ENCODE results near the gene CPNE2.

CPNE2 gene

GRCh38 chr16:57147381-57148221 lies 55.2 kb downstream of the CPNE2 start:
- no peak for DNase-seq

DNA sequence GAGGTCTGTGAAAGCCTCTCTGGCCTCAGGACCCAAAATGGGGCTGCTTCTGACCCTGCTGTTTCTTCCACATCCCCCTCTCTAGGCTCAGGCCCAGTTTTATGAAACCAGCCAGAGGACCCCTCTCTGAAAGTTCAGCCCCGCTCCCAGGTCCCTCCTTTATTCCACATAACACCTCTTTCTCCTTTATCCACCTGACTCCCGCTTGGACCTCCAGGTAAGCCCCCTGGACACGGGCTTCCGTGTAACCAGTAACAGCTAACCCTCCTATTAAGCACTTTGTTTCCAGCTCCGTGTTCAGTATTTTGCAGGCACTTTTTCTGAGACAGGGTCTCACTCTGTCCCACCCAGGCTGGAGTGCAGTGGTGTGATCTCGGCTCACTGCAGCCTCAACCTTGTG lies 56.1 kb downstream of the CPNE2 start:
- no peak for DNase-seq

- no peak for DNase-seq
Measured at GRCh38 chr16:57149391-57149790, 57.0 kb downstream of the CPNE2 start.

DNA sequence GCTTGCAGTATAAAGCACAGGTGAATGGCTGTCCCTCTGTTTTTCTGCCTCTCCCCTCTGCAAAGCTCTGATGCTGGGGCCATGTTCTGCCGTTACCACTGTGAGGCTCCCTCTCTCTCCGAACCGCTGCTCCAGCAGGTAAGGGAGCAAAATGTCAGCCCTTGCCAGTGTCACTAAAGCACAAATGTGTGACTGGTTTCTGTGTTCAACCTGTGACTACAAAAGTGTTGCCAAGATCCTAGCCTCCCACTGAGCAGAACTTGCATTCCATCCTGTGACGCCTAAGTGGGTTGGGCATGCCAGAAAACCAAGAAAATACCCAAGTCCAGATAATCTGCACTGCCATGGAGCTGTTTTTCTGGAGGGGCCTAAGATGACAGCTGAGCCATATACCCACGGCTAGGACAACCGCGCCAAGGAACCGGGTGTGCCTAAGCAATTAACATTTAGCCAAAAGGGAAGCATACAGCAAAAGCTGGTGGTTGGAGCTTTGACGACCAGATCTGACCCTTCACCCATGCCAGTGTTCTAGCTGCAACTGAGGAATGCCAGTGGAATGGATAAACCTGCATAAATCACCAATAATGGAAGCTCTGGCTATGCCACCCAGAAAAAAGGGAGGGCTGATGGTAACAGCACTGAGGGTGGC lies 58.4 kb downstream of the CPNE2 start:
- no peak for DNase-seq

DNA sequence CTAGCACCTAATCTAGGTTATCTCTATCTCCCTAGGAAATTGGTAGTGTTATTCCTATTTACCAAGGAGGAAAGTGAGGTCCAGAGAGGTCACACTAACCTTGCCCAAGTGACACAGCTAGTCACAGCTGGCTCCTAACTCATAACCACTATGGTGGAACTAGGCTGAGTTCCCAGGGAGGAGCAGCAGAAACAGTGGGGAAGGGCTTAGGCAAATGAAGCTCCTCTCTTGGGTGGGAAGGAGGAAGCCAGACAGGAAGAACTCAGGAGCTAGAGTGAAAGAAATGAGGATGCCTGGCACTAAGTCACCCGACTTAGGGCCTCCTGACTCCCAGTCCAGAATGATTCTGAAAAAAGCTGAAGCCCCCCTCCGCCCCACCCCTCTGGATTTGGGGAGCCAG lies 59.0 kb downstream of the CPNE2 start:
- DNase-seq = no peak

- no peak for DNase-seq
Measured at GRCh38 chr16:57152096-57153093, 60.0 kb downstream of the CPNE2 start.

DNA sequence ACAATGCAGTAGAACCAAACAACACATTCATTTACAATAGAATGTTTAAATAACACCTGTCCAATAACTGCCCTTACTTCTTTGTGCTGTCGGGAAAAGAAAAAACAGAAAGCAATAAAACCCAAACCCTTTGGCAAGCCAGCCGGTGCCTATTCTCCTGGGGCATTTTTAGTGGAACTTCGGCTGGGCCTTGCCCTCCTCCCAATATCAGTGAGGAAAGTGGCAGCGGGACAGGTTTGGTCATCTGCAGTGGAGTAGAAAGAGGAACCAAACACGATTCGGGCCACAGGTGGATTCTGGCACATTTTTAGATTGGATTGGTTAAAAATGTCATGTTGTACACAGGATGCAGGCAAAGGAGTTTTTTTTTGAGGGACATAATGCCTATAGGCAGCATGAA lies 61.5 kb downstream of the CPNE2 start:
- DNase-seq = no peak

- no peak for DNase-seq
Measured at GRCh38 chr16:57155702-57156350, 63.4 kb downstream of the CPNE2 start.

- no peak for DNase-seq
Measured at GRCh38 chr16:57156351-57156703, 63.9 kb downstream of the CPNE2 start.

GRCh38 chr16:57157533-57157932 lies 65.2 kb downstream of the CPNE2 start:
- DNase-seq = no peak

GRCh38 chr16:57159447-57159846 lies 67.1 kb downstream of the CPNE2 start:
- no peak for DNase-seq

DNA sequence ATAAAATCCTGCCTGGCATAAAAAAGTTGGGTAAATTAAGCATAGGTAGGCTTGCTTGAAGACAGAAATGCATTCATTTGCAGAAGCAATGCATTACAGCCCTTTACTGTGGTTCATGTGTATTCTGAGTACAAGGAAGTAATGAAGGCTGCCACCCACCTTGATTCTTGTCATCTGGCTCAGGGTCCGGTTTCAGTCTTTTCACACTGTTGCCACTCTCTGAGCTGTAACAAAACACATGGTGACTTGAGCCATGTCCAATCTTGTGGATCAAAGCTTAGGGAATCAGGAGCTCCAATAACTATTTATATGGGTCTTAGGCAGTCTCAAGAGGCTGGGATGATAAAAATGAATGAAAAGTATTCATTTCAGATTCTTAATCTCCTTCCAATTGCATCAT lies 71.5 kb downstream of the CPNE2 start:
- DNase-seq = no peak

DNA sequence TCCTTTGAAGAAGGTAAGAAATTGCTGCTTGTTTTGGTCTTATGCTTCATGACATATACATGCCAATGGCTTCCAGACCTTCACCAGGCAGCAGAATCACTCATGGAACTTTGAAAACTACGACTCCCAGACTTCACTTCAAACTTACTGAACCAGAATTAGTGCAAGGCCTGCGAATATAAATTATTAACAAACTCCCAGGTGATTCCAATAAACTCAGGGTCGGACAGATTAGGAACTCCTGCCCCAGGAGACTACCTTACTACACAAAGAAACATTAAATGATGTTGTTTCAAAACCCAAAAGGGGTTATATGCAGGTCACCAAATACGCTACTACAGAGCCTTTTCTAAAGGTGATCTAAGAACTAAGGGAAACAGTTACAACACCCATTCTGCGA lies 73.1 kb downstream of the CPNE2 start:
- DNase-seq = no peak

DNA sequence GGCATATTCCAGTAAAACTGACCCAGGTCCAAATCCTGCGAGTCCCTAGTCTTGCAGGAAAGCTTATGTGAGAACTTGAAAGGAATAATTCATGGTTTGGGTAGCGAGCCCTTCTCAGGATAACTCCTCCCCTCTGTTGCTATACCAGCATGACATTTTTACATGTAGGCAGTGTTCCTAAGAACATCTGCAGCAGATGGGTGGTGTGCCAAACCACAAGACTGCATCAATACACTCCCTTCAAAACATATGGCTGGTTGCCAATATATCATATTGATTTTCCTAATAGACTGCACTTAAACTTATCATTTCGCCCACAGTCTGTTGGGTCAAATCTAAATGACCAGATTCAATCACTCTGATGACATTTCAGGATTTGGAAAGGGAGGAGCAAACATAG lies 73.6 kb downstream of the CPNE2 start:
- no peak for DNase-seq

- DNase-seq = no peak
Measured at GRCh38 chr16:57166451-57166850, 74.1 kb downstream of the CPNE2 start.

DNA sequence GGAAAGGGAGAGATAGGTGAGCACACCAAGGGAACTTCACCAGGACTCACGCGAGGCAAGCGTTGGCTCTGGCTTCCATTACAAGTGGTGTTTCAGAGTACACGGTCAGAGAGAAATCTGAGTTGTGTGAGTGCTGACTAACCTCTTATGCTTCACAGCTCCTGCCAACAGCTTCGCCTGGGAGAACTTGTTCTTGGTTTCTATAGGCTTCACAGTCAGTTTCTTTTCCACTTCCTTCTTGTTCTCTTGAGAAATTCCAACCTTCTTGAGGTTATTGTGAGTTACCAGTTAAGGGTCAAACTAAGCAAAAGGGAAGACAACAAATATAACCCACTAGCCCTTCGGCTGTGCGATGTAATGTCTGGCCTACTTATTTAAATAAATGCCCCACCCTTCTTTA lies 74.6 kb downstream of the CPNE2 start:
- DNase-seq = no peak

- DNase-seq = no peak
Measured at GRCh38 chr16:57167538-57167937, 75.2 kb downstream of the CPNE2 start.

GRCh38 chr16:57167953-57168352 lies 75.6 kb downstream of the CPNE2 start:
- DNase-seq = peak; percentile 10

- no peak for DNase-seq
Measured at GRCh38 chr16:57169327-57169726, 76.9 kb downstream of the CPNE2 start.

DNA sequence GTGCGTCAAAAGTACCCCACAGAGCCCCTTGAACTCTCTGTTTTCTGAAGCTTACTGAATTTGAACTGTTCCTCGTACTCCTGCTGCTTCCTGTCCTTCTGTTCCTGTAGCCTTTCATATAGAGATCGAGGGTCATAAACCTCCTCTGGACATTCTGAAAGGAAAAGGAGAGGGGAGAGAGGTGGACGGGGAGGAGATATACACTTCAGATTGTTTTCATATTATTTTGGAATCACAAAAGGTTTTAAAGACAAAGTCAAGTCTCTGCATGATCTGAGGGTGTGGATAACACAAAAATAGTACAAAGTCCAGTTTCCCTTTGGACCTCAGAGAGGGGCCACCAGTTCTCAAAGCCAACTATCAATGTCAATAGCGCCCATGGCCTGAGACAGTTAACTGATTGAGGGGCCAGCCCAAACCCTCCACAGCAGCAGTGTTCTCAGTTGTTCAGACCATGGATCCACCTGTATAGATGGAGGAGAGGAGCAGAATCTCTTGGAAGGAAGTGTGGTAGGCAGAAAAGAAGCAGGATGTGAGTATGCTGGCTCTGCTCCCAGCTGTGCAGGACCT lies 80.4 kb downstream of the CPNE2 start:
- DNase-seq = no peak

DNA sequence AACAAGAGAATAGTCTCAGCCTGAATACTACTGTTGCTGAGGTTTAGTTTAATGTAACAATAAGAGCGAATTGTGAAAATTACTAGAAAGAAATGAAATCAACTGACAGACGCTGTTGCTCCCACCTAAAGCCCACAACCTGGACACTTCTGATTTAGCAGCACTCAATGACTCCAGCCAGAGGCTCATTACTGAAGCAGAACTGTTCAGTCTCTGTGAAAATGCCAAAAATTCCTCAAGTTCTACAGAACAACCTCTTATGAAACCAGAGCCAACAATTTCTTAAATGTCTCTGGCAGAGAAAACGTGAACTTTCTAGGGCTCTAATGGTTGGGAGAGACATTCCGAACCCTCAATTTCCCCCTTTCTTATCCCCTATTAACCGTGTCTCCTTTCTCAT lies 83.5 kb downstream of the CPNE2 start:
- no peak for DNase-seq

GRCh38 chr16:57178196-57178595 lies 85.8 kb downstream of the CPNE2 start:
- no peak for DNase-seq

DNA sequence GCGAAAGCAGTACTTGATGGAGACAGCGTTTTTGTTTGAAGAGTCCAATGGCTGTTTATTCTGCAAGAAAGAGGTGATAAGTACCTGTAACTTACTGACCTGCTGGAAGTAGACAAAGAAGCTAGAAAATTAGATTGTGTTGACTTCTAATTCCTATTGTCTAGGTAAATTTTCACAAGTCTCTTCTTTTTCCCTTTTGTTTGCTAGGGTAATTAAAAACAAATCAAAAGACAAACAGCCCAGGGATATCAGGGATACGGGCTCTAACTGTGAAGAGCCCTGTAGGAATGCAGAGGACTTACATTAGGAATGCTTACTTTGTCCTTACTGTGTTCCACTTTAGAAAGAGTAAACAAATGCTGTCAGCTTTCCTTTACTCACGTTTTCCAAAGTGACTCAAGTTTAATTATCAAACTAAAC lies 86.4 kb downstream of the CPNE2 start:
- no peak for DNase-seq
